Spleen (tissue), 11 donors: ENCODE results near the gene TMEM176B. TPM values are rescaled to one million over a fixed set of nuclear protein-coding genes. Genes with fewer than 3 reads are reported as not detected.

ENCODE experiments used
- DNase-seq: peaks from one replicate; pipeline ENCODE4 v3.0.0-alpha.2; 2020
- H3K27ac ChIP-seq, 8 donors: fragments of 200-600 bp; sonication (generic) in 7 of 8; 1 replicate in 4 of 8; 2 replicates in 4 of 8; pipeline versions ENCODE4 v1.5.0 to v1.8.0; 2016 to 2021; ENCODE audit warnings: inconsistent platforms in 4 of 8, mild to moderate bottlenecking in 4 of 8, moderate library complexity in 1 of 8
- H3K27me3 ChIP-seq, 7 donors: fragments of 200-600 bp; sonication (generic) in 6 of 7; replicated peaks in 1 of 7; 1 replicate in 4 of 7; 2 replicates in 3 of 7; pipeline versions ENCODE4 v1.5.0 to v1.8.0; 2016 to 2021; ENCODE audit warnings: inconsistent platforms in 3 of 7, mild to moderate bottlenecking in 1 of 7
- H3K36me3 ChIP-seq, 6 donors: fragments of 200-600 bp; sonication (generic) in 5 of 6; 1 replicate in 4 of 6; 2 replicates in 2 of 6; pipeline versions ENCODE4 v1.5.0 to v1.8.0; 2016 to 2021; ENCODE audit warnings: inconsistent platforms in 2 of 6
- H3K4me1 ChIP-seq, 6 donors: fragments of 200-600 bp; sonication (generic) in 5 of 6; 1 replicate in 3 of 6; 2 replicates in 3 of 6; pipeline versions ENCODE4 v1.5.0 to v1.8.0; 2016 to 2021; ENCODE audit warnings: inconsistent platforms in 3 of 6
- H3K4me3 ChIP-seq, 8 donors: fragments of 200-600 bp; sonication (generic) in 7 of 8; 1 replicate in 4 of 8; 2 replicates in 4 of 8; pipeline versions ENCODE4 v1.5.0 to v1.8.0; 2016 to 2021; ENCODE audit warnings: inconsistent platforms in 4 of 8, mild to moderate bottlenecking in 4 of 8, moderate library complexity in 2 of 8
- H3K9me3 ChIP-seq, 8 donors: fragments of 200-600 bp; sonication (generic) in 7 of 8; 1 replicate in 4 of 8; 2 replicates in 4 of 8; pipeline versions ENCODE4 v1.5.0 to v1.8.0; 2016 to 2021; ENCODE audit warnings: inconsistent platforms in 4 of 8
- POLR2A ChIP-seq, 3 donors: fragments of 450-650 bp; IDR thresholded peaks; one replicate each; pipeline ENCODE4 v1.5.1; 2017; ENCODE audit warnings: antibody characterized with exemption in 3 of 3, mild to moderate bottlenecking in 1 of 3
- POLR2AphosphoS5 ChIP-seq, 3 donors: sonication (generic); formaldehyde crosslinking; IDR thresholded peaks; one replicate each; pipeline ENCODE4 v1.5.1; 2017; ENCODE audit warnings: antibody characterized with exemption in 3 of 3
- WGBS, 5 donors: extraction: QIAGEN DNeasy Blood & Tissue Kit in 3 of 5; methylation state at CpG; one replicate each; pipeline versions ENCODE4 v1.1.5 to v1.1.7; 2013 to 2018; 5-methylcytosine and 5-hydroxymethylcytosine counted together
- intact Hi-C: fragments of 100-400 bp; cut with DNase I; formaldehyde crosslinking; loops from one replicate; pipeline ENCODE4 v1.15.0; 2023; ENCODE audit warnings: low total_unique reads
- polyA plus RNA-seq, 3 donors: library from polyadenylated mRNA; stranded (reverse); fragments of 200-250 nt; gene quantifications; one replicate each; pipeline ENCODE4 v1.2.1, GENCODE V29; 2013
- total RNA-seq, 7 donors: library from RNA; depleted of rRNA in 3 of 7; stranded (reverse); fragments of >200 nt in 3 of 7; fragmentation: NEBNext Ultra II Directional in 4 of 7; extraction: Animal tissue kit (Norgen Biotek cat#: 25700) in 4 of 7; gene quantifications; one replicate each; pipeline versions ENCODE4 v1.1.0 to v1.2.1, GENCODE V29; 2016 to 2021
- TF ChIP-seq, protein P1 (sequence below), 11 experiments: fragments of 200-600 bp in 7 of 11; fragments of 450-650 bp in 4 of 11; sonication (generic) in 4 of 11; IDR thresholded peaks in 8 of 11; conservative IDR thresholded peaks in 3 of 11; 1 replicate in 7 of 11; 2 replicates in 4 of 11; pipeline versions ENCODE4 v1.4.0 to v1.8.0; 2016 to 2021; ENCODE audit warnings: antibody characterized with exemption in 11 of 11, inconsistent platforms in 4 of 11, mild to moderate bottlenecking in 1 of 11
- donor health status: healthy with polysubstance abuse.
- donor health status: DM: no; HTN: no; CAD: no; lungs with moderate emphysema.
- donor health status: DM: no; HTN: no; CAD: no.
- donor health status: Bipolar disorder and iron deficiency.
- donor health status: healthy.
- donor health status: DM: no; HTN: no; CAD: no.
- donor health status: DM: yes; HTN: yes; CAD: no.

TMEM176B gene
- total and polyA plus RNA-seq, 10 donors = 56.1 to 107 (median 82.2) TPM

DNA sequence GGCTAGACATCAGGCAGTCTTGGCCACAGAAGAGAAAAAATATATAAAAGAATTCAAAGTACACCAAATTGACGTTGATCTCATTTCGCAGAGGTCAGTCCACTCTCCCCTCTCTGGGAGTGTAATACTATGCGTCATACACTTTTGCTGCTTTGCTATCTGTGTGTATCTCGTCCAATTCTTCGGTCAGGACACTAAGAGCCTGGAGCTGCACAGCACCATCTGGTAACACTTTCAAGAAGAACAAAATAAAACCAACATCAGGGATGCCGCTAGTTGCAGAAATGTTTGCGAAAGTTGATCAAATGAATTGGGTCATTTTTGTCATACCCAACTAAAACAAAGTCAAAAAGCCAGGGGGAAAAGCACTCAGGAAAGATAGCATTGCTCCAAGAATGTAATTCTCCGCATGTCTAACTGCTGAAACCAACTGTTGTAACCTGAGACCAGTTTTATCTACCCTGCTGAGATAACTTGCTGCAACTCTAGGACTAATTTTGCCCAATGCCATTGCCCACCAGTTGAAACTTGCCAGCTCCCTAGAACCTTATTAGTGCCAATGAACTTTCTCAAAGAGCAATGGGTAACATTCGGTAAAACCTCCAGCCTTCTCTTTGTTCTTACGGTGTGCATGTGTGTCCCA is 23.4 kb upstream of the TMEM176B start:
- TF ChIP-seq POLR2AphosphoS5 (IDR thresholded peaks at IDR 0.05) (no peak), POLR2A (IDR thresholded peaks at IDR 0.05) (no peak)
- TF ChIP-seq, protein P1, sequence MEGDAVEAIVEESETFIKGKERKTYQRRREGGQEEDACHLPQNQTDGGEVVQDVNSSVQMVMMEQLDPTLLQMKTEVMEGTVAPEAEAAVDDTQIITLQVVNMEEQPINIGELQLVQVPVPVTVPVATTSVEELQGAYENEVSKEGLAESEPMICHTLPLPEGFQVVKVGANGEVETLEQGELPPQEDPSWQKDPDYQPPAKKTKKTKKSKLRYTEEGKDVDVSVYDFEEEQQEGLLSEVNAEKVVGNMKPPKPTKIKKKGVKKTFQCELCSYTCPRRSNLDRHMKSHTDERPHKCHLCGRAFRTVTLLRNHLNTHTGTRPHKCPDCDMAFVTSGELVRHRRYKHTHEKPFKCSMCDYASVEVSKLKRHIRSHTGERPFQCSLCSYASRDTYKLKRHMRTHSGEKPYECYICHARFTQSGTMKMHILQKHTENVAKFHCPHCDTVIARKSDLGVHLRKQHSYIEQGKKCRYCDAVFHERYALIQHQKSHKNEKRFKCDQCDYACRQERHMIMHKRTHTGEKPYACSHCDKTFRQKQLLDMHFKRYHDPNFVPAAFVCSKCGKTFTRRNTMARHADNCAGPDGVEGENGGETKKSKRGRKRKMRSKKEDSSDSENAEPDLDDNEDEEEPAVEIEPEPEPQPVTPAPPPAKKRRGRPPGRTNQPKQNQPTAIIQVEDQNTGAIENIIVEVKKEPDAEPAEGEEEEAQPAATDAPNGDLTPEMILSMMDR (IDR thresholded peaks at IDR 0.05 in 8 of 11, conservative IDR thresholded peaks at IDR 0.05 in 3 of 11) = no peak
- no peaks in the 10 kb centered on the region for H3K27me3 ChIP-seq
- H3K4me1 ChIP-seq = no peaks in the 10 kb centered on the region
- intact Hi-C loops = no loop called here
- H3K36me3 ChIP-seq = no peaks in the 10 kb centered on the region
- H3K27ac ChIP-seq = no peak overlapping the region
- peaks cover 0 to 13% (median 5%) of the 10 kb centered on the region in 8 donors for H3K9me3 ChIP-seq
- no peak for DNase-seq
- WGBS, 5 donors = 89 to 93% (median 92%) methylated on average over 10 of the region's 10 CpGs
- no peak overlapping the region for H3K4me3 ChIP-seq

DNA sequence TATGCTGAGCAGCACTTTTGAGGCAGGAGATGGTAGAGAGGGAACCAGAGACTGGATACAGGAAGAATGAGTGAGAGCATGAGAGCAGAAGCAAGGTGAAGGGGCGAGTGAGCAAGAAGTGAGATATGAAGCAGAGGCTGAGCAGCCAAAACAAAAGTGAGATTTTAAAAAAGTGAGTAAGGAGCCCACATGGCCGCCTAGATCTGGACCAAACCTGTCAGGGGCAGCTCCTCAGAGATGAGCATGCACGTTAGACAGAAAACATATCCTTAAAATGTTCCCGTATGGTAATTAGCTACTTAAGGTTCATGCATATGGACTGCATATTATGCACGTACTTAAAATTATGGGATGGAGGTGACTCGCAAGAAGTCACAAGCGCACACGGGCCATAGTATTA is 22.9 kb upstream of the TMEM176B start:
- H3K4me1 ChIP-seq = no peaks in the 10 kb centered on the region
- peaks cover 0 to 13% (median 5%) of the 10 kb centered on the region in 8 donors for H3K9me3 ChIP-seq
- no peak for DNase-seq
- H3K36me3 ChIP-seq = no peaks in the 10 kb centered on the region
- no peak for TF ChIP-seq POLR2A (IDR thresholded peaks at IDR 0.05)
- H3K4me3 ChIP-seq = no peak overlapping the region
- intact Hi-C loops = no loop called here
- no peaks in the 10 kb centered on the region for H3K27me3 ChIP-seq
- 81 to 92% (median 88%) methylated on average over 8 of the region's 8 CpGs for WGBS, 5 donors
- no peak overlapping the region for H3K27ac ChIP-seq

DNA sequence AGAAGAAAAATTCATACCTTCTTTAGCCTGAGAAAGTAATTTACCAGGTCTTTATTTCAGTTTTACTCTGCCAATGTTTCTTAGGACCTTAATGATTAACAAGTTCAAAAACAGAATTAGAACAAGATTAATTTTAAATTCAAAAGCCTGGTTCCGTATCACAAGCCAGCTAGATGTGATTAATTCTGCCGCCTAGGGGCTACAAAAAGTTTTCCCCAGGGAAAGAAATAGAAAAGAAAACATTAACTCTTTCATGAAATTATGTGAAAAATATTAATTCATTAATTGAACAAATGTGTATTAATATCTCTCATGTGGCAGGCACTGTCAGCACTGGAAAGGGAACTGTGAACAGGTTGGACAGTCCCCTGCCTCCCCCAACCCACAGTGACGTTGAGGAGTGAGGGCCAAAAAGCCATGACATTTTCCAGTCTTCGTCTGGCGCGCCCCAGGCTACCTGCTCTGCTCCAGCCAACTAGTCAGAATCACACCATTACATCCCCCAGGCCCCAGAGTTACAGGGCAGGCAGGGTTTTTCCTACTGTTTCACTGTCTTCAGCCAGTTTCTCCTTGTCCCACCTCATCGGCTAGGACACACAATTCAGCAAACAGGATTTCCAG is 20.5 kb upstream of the TMEM176B start:
- Histone ChIP-seq H3K27me3 (peaks cover 0 to 8% (median 0%) of the 10 kb centered on the region in 7 donors), H3K4me1 (no peaks in the 10 kb centered on the region), H3K9me3 (peaks cover 3 to 25% (median 15%) of the 10 kb centered on the region in 8 donors), H3K36me3 (no peaks in the 10 kb centered on the region), H3K4me3 (no peak overlapping the region), H3K27ac (no peak overlapping the region)
- TF ChIP-seq, protein P1 (IDR thresholded peaks at IDR 0.05 in 8 of 11, conservative IDR thresholded peaks at IDR 0.05 in 3 of 11) = no peak
- no peak for TF ChIP-seq POLR2A (IDR thresholded peaks at IDR 0.05)
- TF ChIP-seq POLR2AphosphoS5 (IDR thresholded peaks at IDR 0.05) = no peak
- intact Hi-C loops = no loop called here
- WGBS, 5 donors = 63 to 87% (median 83%) methylated on average over 7 of the region's 7 CpGs
- no peak for DNase-seq

DNA sequence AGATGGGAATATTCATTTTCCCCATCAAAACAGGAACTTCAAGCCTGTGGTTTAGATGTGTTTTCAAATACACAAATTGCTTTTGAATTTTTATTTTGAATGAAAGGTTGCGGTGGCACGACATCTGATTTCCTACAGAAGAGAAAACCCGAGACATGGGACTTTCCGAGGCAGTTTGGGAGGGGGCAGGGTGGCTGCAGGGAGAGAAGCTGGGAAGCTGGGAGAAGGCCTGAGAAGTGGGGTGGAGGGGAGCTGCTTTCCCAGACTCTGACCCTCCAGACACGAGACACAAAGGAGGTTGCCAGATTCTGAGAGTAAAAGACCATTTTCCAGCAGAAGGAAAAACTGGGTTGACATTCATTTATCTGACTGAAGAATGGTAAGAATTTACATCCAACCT is 20.0 kb upstream of the TMEM176B start:
- Histone ChIP-seq H3K27ac (no peak overlapping the region), H3K4me3 (no peak overlapping the region), H3K9me3 (peaks cover 3 to 30% (median 19%) of the 10 kb centered on the region in 8 donors), H3K36me3 (no peaks in the 10 kb centered on the region), H3K27me3 (peaks cover 0 to 8% (median 0%) of the 10 kb centered on the region in 7 donors), H3K4me1 (no peaks in the 10 kb centered on the region)
- TF ChIP-seq POLR2A (IDR thresholded peaks at IDR 0.05) (no peak), POLR2AphosphoS5 (IDR thresholded peaks at IDR 0.05) (no peak)
- TF ChIP-seq, protein P1 (IDR thresholded peaks at IDR 0.05 in 8 of 11, conservative IDR thresholded peaks at IDR 0.05 in 3 of 11) = no peak
- WGBS, 5 donors = 35 to 70% (median 63%) methylated on average over 5 of the region's 5 CpGs
- DNase-seq = no peak
- intact Hi-C loops = no loop called here
